GM13976 (cell line): Measurements from ENCODE around the gene WWP2.
A peak's percentile ranks its signal among the peaks of the same experiment; 100 is the strongest.

Source experiments
- DNase-seq: peaks from one replicate; pipeline ENCODE4 v3.0.0; 2012; ENCODE audit warnings: low spot score
- CTCF ChIP-seq: IDR thresholded peaks from 2 replicates; pipeline ENCODE4 v1.5.1; 2012; ENCODE audit warnings: borderline replicate concordance, mild to moderate bottlenecking; ENCODE audit not compliant: insufficient read depth; ENCODE audit errors: extremely low read depth, missing control alignments, control extremely low read depth
- in situ Hi-C: fragments of 300-500 bp; cut with MboI; formaldehyde crosslinking; loops from one replicate; pipeline ENCODE4 v1.12.0; 2022; ENCODE audit warnings: low sequenced_read_pairs, mixed read lengths, inconsistent platforms; ENCODE audit not compliant: unreplicated experiment

The WWP2 gene

GRCh38 chr16:69922200-69922599 lies 160.1 kb downstream of the WWP2 start:
- TF ChIP-seq CTCF: no peak
- no peak for DNase-seq
- in situ Hi-C loops: no loop called here

GRCh38 chr16:69924041-69924775 lies 162.1 kb downstream of the WWP2 start:
- in situ Hi-C loops: no loop called here
- TF ChIP-seq CTCF: no peak
- DNase-seq: no peak

GRCh38 chr16:69924777-69925191 lies 162.7 kb downstream of the WWP2 start:
- no peak for TF ChIP-seq CTCF
- in situ Hi-C loops: loop anchor here (25.0 kb wide), 1 partner anchor 537 kb away; the partner anchor contains the start of gene TERF2
- DNase-seq: peak; percentile 15

- TF ChIP-seq CTCF: no peak
- no peak for DNase-seq
- in situ Hi-C loops: loop anchor here (25.0 kb wide), 1 partner anchor 538 kb away; the partner anchor contains the start of gene TERF2
These were observed 163.2 kb downstream of the WWP2 start for GRCh38 chr16:69925311-69925710.

- no peak for TF ChIP-seq CTCF
- no peak for DNase-seq
- in situ Hi-C loops: loop anchor here (25.0 kb wide), 1 partner anchor 539 kb away; the partner anchor contains the start of gene TERF2
These were observed 164.1 kb downstream of the WWP2 start for GRCh38 chr16:69926241-69926640.

- DNase-seq: peak; percentile 15
- no peak for TF ChIP-seq CTCF
These were observed 165.1 kb downstream of the WWP2 start for GRCh38 chr16:69927056-69927757.

More at GRCh38 chr16:69927056-69927757, 165.1 kb downstream of the WWP2 start:
- in situ Hi-C loops: loop anchor here (25.0 kb wide), 1 partner anchor 540 kb away; the partner anchor contains the start of gene TERF2
